A549 (cell line): ENCODE measurements around the gene GABBR2.

Source experiments
- BHLHE40 ChIP-seq: IDR thresholded peaks from 2 replicates; pipeline ENCODE4 v1.6.1; 2012; ENCODE audit warnings: low read depth, low read length, inconsistent platforms
- CBX8 ChIP-seq: fragments of 200-600 bp; sonication (generic); IDR thresholded peaks from 2 replicates; pipeline ENCODE4 v1.6.1; 2016
- CTCF ChIP-seq: fragments of >200 bp; sonication (Bioruptor Twin); formaldehyde crosslinking; IDR thresholded peaks from 3 replicates; pipeline ENCODE4 v1.5.1; 2016
- EP300 ChIP-seq, 2 experiments: fragments of >200 bp; sonication (Bioruptor Twin); formaldehyde crosslinking; IDR thresholded peaks; 2 replicates in 1 of 2; 3 replicates in 1 of 2; pipeline ENCODE4 v1.6.1; 2016 to 2017
- HOXA7 ChIP-seq: fragments of 250-450 bp; sonication (Bioruptor Pico); IDR thresholded peaks from 2 replicates; pipeline ENCODE4 v1.5.0; 2020; ENCODE audit warnings: mild to moderate bottlenecking, moderate library complexity
- JUN ChIP-seq, 2 experiments: fragments of >200 bp; sonication (Bioruptor Twin); formaldehyde crosslinking; IDR thresholded peaks; 2 replicates in 1 of 2; 3 replicates in 1 of 2; pipeline ENCODE4 v1.6.1; 2016 to 2017
- JUNB ChIP-seq: fragments of >200 bp; sonication (Bioruptor Twin); formaldehyde crosslinking; IDR thresholded peaks from 2 replicates; pipeline ENCODE4 v1.6.1; 2016
- MYC ChIP-seq: IDR thresholded peaks from 2 replicates; pipeline ENCODE4 v1.6.1; 2012; ENCODE audit warnings: mild to moderate bottlenecking, inconsistent platforms, low read length, improper control_type of control experiment, borderline replicate concordance
- POLR2A ChIP-seq: IDR thresholded peaks from 2 replicates; pipeline ENCODE4 v1.6.1; 2012; ENCODE audit warnings: mild to moderate bottlenecking, low read length

- no peak for TF ChIP-seq CTCF
- TF ChIP-seq POLR2A = no peak
- no peak for TF ChIP-seq JUN (IDR thresholded peaks at IDR 0.05)
- TF ChIP-seq EP300 (IDR thresholded peaks at IDR 0.05) = no peak
- no peak for TF ChIP-seq BHLHE40
- no peak for TF ChIP-seq JUNB
- no peak for TF ChIP-seq MYC
- TF ChIP-seq HOXA7 (CRISPR knock-in tag) = no peak
- no peak for TF ChIP-seq CBX8
Observed at GRCh38 chr9:98253565-98253964, 455.2 kb downstream of the GABBR2 start.
